GM18499 (cell line): Measurements from ENCODE around the gene PPM1E.
"Not testable (repeated sequence)": the region's sequence is repeated elsewhere in the genome, so short reads cannot be mapped to it uniquely, and the experiment has no call there.

ENCODE experiments used
- ATAC-seq: cut with Tn5 transposase; IDR thresholded peaks from one replicate; pipeline ENCODE4 v1.9.1; 2021; ENCODE audit warnings: moderate number of reproducible peaks; ENCODE audit not compliant: insufficient read depth, unreplicated experiment

The PPM1E gene

GRCh38 chr17:58755577-58756245 lies at the start of gene PPM1E:
Gene PPM1E (plus strand): TSS chr17:58755854.
- no peak for ATAC-seq

GRCh38 chr17:58706351-58707140 lies 49.1 kb upstream of the PPM1E start:
- no peak for ATAC-seq

GRCh38 chr17:58710948-58711552 lies 44.6 kb upstream of the PPM1E start:
- ATAC-seq: no peak

GRCh38 chr17:58722274-58722673 lies 33.4 kb upstream of the PPM1E start:
- no peak for ATAC-seq

- ATAC-seq: no peak
Measured at GRCh38 chr17:58722696-58723095, 33.0 kb upstream of the PPM1E start.

- ATAC-seq: no peak
Measured at GRCh38 chr17:58728798-58729197, 26.9 kb upstream of the PPM1E start.

GRCh38 chr17:58730937-58731336 lies 24.7 kb upstream of the PPM1E start:
- no peak for ATAC-seq

- ATAC-seq: no peak
Measured at GRCh38 chr17:58734040-58734439, 21.6 kb upstream of the PPM1E start.

- ATAC-seq: no peak
Measured at GRCh38 chr17:58734811-58735210, 20.8 kb upstream of the PPM1E start.

GRCh38 chr17:58741121-58741625 lies 14.5 kb upstream of the PPM1E start:
- ATAC-seq: no peak

- no peak for ATAC-seq
Measured at GRCh38 chr17:58747674-58748073, 8.0 kb upstream of the PPM1E start.

- ATAC-seq: not testable (repeated sequence)
Measured at GRCh38 chr17:58749627-58750026, 6.0 kb upstream of the PPM1E start.

- ATAC-seq: no peak
Measured at GRCh38 chr17:58753026-58753425, 2.6 kb upstream of the PPM1E start.

- ATAC-seq: no peak
Measured at GRCh38 chr17:58755269-58755576, 431 bp upstream of the PPM1E start.

- ATAC-seq: no peak
Measured at GRCh38 chr17:58756246-58757161, 850 bp downstream of the PPM1E start.

- ATAC-seq: no peak
Measured at GRCh38 chr17:58757162-58757613, 1.5 kb downstream of the PPM1E start.

GRCh38 chr17:58758890-58759289 lies 3.2 kb downstream of the PPM1E start:
- ATAC-seq: no peak

- ATAC-seq: no peak
Measured at GRCh38 chr17:58759522-58759921, 3.9 kb downstream of the PPM1E start.

GRCh38 chr17:58760248-58760647 lies 4.6 kb downstream of the PPM1E start:
- no peak for ATAC-seq

- no peak for ATAC-seq
Measured at GRCh38 chr17:58763263-58763662, 7.6 kb downstream of the PPM1E start.
